NCI-H526 treated with DMSO at 0.1 percent for 48 hours (cell line): ENCODE measurements around the gene COMMD1.
"Not testable (repeated sequence)": the region's sequence is repeated elsewhere in the genome, so short reads cannot be mapped to it uniquely, and the experiment has no call there.

Source experiments
- DNase-seq: peaks from one replicate; lab custom pipeline; 2025; lab: John Stamatoyannopoulos, UW

Gene COMMD1

GRCh38 chr2:61924895-61925663, 19.6 kb downstream of the COMMD1 start:
- DNase-seq: no peak

GRCh38 chr2:61926531-61927477, 21.3 kb downstream of the COMMD1 start:
- DNase-seq: no peak

DNA sequence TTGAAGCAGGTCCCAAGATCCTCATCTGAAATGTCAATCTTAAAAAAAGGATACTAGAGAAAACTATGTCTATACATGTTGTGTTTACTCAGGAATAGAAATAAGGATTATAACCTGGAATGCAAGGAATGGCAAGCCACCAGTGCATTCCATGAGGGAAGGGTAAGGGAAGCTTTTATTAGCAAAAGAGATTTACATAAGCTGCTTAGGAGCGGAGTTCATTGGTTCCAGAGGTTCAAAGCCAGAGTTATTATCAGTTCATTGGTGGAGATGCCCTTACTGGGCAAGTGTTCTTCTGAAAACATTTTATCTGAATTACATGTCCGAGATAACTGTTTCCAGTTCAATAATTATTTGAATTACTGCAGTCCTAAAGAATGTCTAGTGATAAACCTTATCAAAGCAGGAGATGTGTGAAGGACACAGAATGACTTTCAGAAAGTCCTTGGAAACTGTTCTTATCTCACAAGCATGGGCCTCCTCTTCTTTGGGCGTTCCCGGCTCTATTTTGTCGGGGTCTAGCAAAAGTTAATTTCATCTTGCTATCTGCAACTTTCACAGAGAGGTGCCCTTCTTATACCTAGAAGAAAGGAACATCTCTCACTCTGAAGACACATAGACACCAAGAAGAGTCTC, 23.5 kb downstream of the COMMD1 start:
- DNase-seq: no peak

GRCh38 chr2:61937098-61937497, 31.6 kb downstream of the COMMD1 start:
- no peak for DNase-seq

- no peak for DNase-seq
Measured at GRCh38 chr2:61937886-61938285, 32.4 kb downstream of the COMMD1 start.

DNA sequence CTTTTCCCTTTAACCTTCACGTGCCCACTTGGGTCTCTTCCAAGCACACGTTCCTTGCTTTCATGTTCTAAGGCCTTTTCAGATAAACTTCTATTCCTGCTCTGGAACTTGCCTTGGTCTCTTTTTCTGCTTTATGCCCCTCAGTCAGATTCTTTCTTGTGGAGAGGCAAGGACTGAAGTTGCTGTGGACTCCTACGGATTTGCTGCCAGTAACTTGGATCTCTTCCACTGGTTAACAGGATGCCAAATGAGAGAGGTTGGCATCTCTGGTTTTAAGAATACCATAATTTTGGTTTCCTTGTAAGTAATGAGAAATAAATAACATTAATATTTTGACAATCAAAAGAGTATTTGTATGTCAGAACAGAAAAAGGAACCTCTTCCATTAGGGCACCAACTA, 33.0 kb downstream of the COMMD1 start:
- DNase-seq: no peak

DNA sequence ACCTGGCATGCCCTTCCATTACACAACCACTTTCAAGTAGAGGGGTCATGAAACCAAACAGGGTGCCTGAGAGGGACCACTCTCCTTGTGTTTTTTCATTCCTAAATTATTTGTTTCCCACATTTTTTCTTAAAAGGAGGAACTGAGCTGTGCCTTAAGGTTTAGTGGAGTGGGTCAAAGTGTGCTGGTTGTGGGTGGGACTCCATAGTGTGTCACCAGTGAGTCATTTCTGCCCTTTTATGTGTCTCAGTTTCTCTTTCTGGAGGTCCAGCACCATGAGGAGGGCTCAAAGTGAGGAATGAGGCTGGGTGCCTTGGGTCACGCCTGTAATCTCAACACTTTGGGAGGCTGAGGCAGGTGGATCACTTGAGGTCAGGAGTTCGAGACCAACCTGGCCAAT, 37.8 kb downstream of the COMMD1 start:
- no peak for DNase-seq

- DNase-seq: no peak
Measured at GRCh38 chr2:61946666-61947065, 41.2 kb downstream of the COMMD1 start.

DNA sequence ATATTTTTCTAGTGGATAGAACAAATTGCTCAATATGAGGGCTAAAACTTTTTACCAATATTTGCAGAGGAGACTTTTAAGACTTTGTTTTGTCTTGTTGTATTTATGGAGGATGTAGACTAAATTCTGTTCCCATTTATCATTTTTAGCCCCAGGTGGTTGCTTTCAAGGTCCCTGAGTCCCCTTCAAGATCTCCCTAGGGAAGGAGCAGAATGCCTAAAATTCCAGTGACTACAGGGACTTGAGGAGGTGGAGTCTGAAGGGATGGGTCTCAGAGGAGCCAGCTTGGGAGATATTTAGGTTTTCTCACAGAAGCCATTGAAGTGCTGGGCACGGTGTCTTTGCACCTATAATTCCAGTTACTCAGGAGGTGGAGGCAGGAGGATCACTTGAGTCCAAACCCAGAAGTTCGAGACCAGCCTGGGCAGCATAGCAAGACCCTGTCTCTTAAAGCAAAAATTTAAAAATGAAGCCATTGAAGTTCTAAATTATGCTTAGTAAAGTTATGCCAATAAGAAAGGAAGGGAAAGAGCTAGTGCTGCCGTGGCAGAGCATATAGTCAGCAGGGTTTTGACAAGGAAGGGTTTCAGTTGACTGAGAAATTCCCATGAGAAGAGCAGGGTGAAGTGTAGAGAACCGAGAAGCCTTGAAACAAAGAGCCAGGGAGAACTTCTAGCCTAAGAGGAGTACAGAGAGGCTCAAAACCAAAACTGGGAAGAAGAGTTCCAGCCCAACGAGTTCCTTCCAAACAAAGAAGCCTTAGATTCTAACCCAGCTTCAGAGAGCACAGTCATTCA, 43.4 kb downstream of the COMMD1 start:
- no peak for DNase-seq

DNA sequence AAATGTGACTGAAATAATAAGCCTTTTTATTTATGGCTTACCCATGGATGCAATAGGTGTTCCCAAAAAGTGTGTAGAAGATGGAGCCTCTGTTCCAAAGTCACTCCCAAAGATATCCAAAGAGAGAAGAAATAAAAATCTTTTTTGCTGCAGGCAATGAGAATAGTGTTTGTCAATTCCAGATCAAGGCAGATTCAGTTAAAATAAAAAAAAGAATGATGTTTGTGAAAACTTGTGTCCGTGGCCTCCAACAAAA, 43.9 kb downstream of the COMMD1 start:
- DNase-seq: no peak

- DNase-seq: no peak
Measured at GRCh38 chr2:61949714-61950560, 44.5 kb downstream of the COMMD1 start.

- no peak for DNase-seq
Measured at GRCh38 chr2:61950571-61951315, 45.3 kb downstream of the COMMD1 start.

GRCh38 chr2:61951881-61952280, 46.4 kb downstream of the COMMD1 start:
- DNase-seq: no peak

- no peak for DNase-seq
Measured at GRCh38 chr2:61952288-61952687, 46.8 kb downstream of the COMMD1 start.

GRCh38 chr2:61954856-61955255, 49.4 kb downstream of the COMMD1 start:
- not testable (repeated sequence) for DNase-seq

DNA sequence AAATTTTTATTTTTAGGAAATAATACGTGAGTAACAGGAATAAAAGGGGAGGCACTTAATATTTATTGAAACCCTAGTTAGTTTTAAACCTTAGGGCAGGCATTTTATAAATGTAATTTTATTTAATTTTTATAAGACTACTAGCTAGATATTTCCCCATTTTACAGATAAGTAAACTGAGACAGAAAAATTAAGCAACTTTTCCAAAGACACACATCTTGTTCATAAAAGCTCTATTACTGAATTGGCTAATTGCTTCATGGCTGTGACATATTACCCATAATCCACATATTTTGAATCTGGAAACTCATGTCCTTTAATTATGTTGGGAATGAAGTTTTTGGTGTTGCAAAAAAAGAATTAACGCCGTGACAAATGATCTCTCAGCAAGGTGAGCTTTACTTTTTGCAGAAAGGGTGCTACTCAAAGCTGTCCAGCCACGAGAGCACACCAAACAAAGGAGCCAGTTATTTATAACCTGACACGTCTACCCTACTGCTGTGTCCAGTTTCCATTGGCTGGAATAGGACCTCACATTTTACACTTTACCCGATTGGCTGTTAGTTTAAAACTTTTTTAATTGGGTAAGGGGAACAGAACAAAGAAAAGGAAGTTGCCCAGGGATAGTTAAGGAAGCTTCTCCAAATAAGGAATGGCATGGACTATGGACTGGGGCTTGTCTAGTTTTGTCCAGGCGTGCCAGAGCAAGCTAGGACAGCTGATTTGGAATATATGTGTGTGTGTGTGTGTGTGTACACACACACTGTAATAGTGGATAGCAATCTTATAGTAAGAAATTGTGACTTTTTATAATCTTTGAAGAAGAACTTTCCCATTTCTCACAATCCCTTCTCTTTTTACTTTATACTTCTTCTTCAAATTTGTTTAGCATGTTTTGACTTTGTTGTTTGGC, 54.2 kb downstream of the COMMD1 start:
- DNase-seq: no peak

- DNase-seq: no peak
Measured at GRCh38 chr2:61961231-61961901, 55.9 kb downstream of the COMMD1 start.

DNA sequence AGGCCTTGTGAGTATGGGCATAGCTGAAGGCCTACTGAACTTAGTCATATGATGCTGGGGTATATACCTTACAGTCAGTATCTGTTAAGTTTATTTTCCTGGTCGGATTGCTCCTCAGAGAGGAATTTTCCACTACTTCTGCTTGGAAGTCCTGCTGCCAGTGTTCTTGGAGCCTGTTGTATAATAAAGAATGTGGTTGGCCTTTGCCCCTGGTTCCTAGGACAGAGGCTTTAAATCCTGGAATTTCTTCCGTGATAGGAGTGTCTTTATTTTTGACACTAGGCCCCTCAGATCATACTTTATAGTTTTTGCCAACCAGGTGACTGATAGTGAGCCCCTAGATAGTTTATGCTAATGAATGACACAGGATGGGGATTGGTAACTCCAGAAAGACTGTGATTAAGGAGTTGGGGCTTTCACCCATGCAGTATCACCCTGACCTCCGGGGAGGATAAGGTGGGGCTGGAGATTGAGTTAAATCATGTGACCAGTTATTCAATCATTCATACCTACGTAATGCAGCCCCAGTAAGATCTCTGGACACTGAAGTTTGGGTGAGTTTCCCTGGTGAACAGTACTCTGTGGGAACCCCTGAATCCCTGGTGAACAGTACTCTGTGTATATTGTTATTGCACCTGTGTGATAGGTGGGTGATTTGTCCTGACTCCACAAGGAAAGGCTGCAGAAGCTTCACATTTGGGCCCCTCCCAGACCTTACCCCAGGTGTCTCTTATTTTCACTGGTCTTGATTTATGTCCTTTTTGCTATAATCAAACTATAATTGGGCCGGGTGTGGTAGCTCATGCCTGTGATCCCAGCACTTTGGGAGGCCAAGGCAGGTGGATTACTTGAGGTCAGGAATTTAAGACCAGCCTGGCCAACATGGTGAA, 56.9 kb downstream of the COMMD1 start:
- DNase-seq: no peak
